Esophagus muscularis mucosa (tissue), 4 donors: ENCODE measurements around the gene FGF6. TPM values are rescaled to one million over a fixed set of nuclear protein-coding genes. Genes with fewer than 3 reads are reported as not detected.

Source experiments
- DNase-seq: peaks from one replicate; pipeline ENCODE4 v3.0.0-alpha.2; 2017; ENCODE audit errors: extremely low spot score
- H3K27ac ChIP-seq, 4 donors: fragments of 200-600 bp; sonication (generic); replicated peaks in 1 of 4; 1 replicate in 3 of 4; 2 replicates in 1 of 4; pipeline ENCODE4 v1.5.1; 2016 to 2019; ENCODE audit warnings: mild to moderate bottlenecking in 1 of 4
- H3K27me3 ChIP-seq, 4 donors: fragments of 200-600 bp; sonication (generic); one replicate each; pipeline versions ENCODE4 v1.5.1 to v1.6.0; 2016 to 2019
- H3K36me3 ChIP-seq, 4 donors: fragments of 200-600 bp; sonication (generic); one replicate each; pipeline ENCODE4 v1.5.1; 2016 to 2019
- H3K4me1 ChIP-seq, 4 donors: fragments of 200-600 bp; sonication (generic); one replicate each; pipeline ENCODE4 v1.5.1; 2016 to 2019
- H3K4me3 ChIP-seq, 4 donors: fragments of 200-600 bp; sonication (generic); 1 replicate in 2 of 4; 2 replicates in 2 of 4; pipeline ENCODE4 v1.5.1; 2016 to 2019; ENCODE audit warnings: mild to moderate bottlenecking in 4 of 4, moderate library complexity in 1 of 4
- H3K9me3 ChIP-seq, 4 donors: fragments of 200-600 bp; sonication (generic); 1 replicate in 3 of 4; 2 replicates in 1 of 4; pipeline ENCODE4 v1.5.1; 2016 to 2019
- EP300 ChIP-seq: sonication (generic); formaldehyde crosslinking; IDR thresholded peaks from one replicate; pipeline ENCODE4 v1.6.1; 2017; ENCODE audit warnings: antibody characterized with exemption
- POLR2A ChIP-seq: fragments of 450-650 bp; IDR thresholded peaks from one replicate; pipeline ENCODE4 v1.6.1; 2017; ENCODE audit warnings: antibody characterized with exemption, moderate library complexity, mild to moderate bottlenecking, low read depth
- POLR2AphosphoS5 ChIP-seq, 2 donors: sonication (generic); formaldehyde crosslinking; IDR thresholded peaks; one replicate each; pipeline ENCODE4 v1.6.1; 2017; ENCODE audit warnings: antibody characterized with exemption in 2 of 2
- WGBS: methylation state at CpG from one replicate; pipeline ENCODE4 v1.1.5; 2018; 5-methylcytosine and 5-hydroxymethylcytosine counted together
- intact Hi-C: fragments of 100-400 bp; cut with DNase I; formaldehyde crosslinking; loops from one replicate; pipeline ENCODE4 v1.15.1; 2023
- total RNA-seq, 4 donors: library from RNA; depleted of rRNA; stranded (reverse); fragments of >200 nt; gene quantifications; one replicate each; pipeline versions ENCODE4 v1.1.0 to v1.2.1, GENCODE V29; 2016
- TF ChIP-seq, protein P1 (sequence below), 3 experiments: fragments of 200-600 bp in 2 of 3; fragments of 450-650 bp in 1 of 3; sonication (generic) in 2 of 3; IDR thresholded peaks; one replicate each; pipeline ENCODE4 v1.5.1; 2017 to 2019; ENCODE audit warnings: antibody characterized with exemption in 3 of 3, mild to moderate bottlenecking in 2 of 3, moderate library complexity in 1 of 3

Gene FGF6
- total RNA-seq, 4 donors from 2014 or later, result not detected

DNA sequence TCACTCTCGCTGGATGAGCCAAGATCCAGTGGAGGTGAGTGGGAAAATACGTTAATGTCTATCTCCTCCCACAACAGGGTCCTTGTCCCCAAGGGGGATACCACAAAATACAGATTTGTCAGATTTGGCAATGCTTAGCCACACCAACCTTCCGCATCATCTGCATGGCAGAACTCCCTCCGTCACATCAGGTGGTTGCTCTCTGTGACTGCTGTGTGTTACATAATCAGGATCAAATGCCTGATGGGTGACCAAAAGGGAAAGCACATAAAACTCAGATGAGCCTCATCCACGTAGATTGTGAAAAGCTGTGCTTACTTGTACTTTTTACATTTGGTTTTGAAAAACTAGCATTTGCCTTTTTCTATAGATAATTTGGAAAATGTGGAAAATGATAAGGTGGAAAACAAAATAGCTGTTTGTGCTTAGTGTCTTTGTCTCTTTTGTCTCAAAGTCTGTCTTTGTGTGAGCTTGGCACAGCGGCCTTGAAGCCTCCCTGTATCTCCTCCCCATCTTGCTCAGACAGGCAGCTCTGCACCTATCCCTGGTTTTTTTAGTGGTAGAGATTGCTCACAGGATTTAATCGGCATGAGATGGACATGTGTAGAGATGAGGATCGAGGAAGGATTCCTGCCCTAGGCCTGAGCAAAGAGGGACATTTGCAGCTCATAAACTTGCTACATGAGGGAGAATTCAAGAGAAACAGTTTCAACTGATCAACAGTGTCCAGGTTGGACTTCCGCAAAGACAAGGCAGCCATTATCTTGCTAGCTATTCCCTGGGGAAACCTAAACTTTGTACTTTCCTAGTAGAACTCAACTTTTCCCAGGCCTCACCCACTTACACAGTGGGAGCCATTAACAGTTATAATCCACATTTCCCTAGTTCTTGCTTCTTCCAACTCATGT lies 3.6 kb upstream of the FGF6 start:
- Histone ChIP-seq H3K4me1 (no peaks in the 10 kb centered on the region), H3K9me3 (no peaks in the 10 kb centered on the region), H3K27ac (no peak overlapping the region), H3K36me3 (no peaks in the 10 kb centered on the region), H3K4me3 (no peak overlapping the region), H3K27me3 (no peaks in the 10 kb centered on the region)
- peak; percentile 82 for DNase-seq
- intact Hi-C loops, result no loop called here
- WGBS, result 93% methylated on average over 9 of the region's 9 CpGs
- TF ChIP-seq EP300, result no peak
- TF ChIP-seq, protein P1, sequence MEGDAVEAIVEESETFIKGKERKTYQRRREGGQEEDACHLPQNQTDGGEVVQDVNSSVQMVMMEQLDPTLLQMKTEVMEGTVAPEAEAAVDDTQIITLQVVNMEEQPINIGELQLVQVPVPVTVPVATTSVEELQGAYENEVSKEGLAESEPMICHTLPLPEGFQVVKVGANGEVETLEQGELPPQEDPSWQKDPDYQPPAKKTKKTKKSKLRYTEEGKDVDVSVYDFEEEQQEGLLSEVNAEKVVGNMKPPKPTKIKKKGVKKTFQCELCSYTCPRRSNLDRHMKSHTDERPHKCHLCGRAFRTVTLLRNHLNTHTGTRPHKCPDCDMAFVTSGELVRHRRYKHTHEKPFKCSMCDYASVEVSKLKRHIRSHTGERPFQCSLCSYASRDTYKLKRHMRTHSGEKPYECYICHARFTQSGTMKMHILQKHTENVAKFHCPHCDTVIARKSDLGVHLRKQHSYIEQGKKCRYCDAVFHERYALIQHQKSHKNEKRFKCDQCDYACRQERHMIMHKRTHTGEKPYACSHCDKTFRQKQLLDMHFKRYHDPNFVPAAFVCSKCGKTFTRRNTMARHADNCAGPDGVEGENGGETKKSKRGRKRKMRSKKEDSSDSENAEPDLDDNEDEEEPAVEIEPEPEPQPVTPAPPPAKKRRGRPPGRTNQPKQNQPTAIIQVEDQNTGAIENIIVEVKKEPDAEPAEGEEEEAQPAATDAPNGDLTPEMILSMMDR (IDR thresholded peaks at IDR 0.05), result no peak
- no peak for TF ChIP-seq POLR2AphosphoS5 (IDR thresholded peaks at IDR 0.05)
- TF ChIP-seq POLR2A, result no peak

DNA sequence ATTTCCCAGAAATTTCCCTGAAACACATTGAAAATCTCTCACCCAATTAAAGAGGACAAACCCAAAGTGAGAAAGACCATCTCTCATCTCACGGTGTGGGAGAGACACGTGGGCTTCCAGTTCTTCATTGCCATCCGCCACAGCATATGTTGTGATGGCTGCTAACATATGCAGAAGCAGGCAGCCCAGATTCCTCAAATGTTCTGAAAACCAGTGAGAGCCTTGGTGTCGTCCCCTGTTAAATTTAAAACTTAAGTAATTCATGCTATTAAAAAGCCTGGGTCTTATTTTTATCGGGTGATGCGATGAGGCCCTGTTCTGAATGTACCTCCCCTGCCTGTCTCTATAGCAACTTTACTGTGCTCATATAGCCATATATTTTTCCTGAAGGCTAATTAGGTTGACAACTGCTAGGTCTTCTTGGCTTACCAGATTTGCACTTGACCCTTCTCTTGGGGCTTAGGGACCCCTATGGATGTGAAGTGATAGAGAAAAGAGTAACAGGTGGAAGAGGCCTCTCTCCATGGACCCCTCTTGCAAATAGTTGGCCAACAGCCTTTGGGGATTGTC lies 2.8 kb upstream of the FGF6 start:
- no peaks in the 10 kb centered on the region for H3K4me1 ChIP-seq
- no peak overlapping the region for H3K4me3 ChIP-seq
- intact Hi-C loops, result no loop called here

DNA sequence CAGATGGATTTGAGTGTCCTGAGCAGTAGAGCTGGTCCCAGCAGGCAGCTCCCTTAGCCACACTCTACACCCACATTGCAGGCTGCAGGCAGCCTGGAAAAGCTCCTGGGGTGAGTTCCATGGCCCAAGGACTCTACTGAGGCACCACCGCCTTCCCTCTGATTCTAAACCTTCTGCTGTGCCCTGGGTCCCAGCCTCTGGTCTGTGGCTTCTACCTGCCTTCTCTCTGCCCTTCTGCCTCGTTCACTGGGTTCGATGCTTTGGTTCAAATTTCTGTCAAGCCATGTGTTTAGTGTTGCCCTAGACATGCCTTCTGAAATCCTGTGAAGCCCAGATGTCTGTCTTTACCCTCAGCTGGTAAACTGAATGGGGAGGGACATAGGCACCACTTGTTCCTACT lies 1.5 kb upstream of the FGF6 start:
- TF ChIP-seq POLR2AphosphoS5 (IDR thresholded peaks at IDR 0.05) (no peak), POLR2A (no peak), EP300 (no peak)
- TF ChIP-seq, protein P1 (IDR thresholded peaks at IDR 0.05), result no peak
- peak; percentile 72 for DNase-seq
- H3K4me1 ChIP-seq, result no peaks in the 10 kb centered on the region
- no peak overlapping the region for H3K27ac ChIP-seq
- H3K27me3 ChIP-seq, result peaks cover 0 to under 1% (median 0%) of the 10 kb centered on the region in 4 donors
- no peaks in the 10 kb centered on the region for H3K36me3 ChIP-seq
- H3K4me3 ChIP-seq, result no peak overlapping the region
- H3K9me3 ChIP-seq, result no peaks in the 10 kb centered on the region
- 88% methylated on average over 1 of the region's 3 CpGs for WGBS
- intact Hi-C loops, result no loop called here

More for the DNA sequence above, 2.8 kb upstream of the FGF6 start:
- Histone ChIP-seq H3K9me3 (no peaks in the 10 kb centered on the region), H3K36me3 (no peaks in the 10 kb centered on the region), H3K27ac (no peak overlapping the region), H3K27me3 (no peaks in the 10 kb centered on the region)
- WGBS, result 78% methylated on average over 6 of the region's 6 CpGs
- DNase-seq, result no peak
- TF ChIP-seq POLR2AphosphoS5 (IDR thresholded peaks at IDR 0.05), result no peak
- TF ChIP-seq, protein P1 (IDR thresholded peaks at IDR 0.05), result no peak
- no peak for TF ChIP-seq EP300
- no peak for TF ChIP-seq POLR2A

DNA sequence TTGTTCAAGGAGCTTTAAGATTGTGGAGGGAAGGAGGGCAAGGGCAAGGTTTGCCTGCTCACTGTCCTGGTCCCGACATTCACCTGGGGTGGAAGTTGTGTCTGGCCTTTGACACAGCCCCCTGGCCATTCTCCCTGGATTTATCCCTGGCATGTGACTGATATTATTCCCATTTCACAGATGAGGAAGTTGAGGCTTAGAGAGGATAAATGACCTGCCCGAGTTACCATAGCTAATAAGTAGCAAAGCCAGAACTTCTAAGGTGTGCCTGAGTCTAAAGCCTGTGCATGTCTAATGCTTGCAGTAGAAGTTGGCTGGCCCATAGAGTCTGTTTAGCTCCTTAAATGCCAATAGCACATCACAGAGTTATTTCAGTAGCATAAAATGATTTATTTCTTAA lies 720 bp upstream of the FGF6 start:
- H3K27ac ChIP-seq, result no peak overlapping the region
- H3K4me3 ChIP-seq, result no peak overlapping the region
- WGBS, result 94% methylated on average over 2 of the region's 2 CpGs
- TF ChIP-seq EP300 (no peak), POLR2AphosphoS5 (IDR thresholded peaks at IDR 0.05) (no peak)
- TF ChIP-seq, protein P1 (IDR thresholded peaks at IDR 0.05), result no peak
- H3K27me3 ChIP-seq, result peaks cover 0 to 9% (median 0%) of the 10 kb centered on the region in 4 donors
- peak; percentile 81 for DNase-seq
- no peaks in the 10 kb centered on the region for H3K4me1 ChIP-seq
- no peaks in the 10 kb centered on the region for H3K36me3 ChIP-seq
- intact Hi-C loops, result no loop called here
- H3K9me3 ChIP-seq, result no peaks in the 10 kb centered on the region
